NCI-H2029 treated with DMSO at 0.1 percent for 48 hours (cell line): ENCODE measurements around the gene RAB4A.
"Not testable (repeated sequence)": the region's sequence is repeated elsewhere in the genome, so short reads cannot be mapped to it uniquely, and the experiment has no call there.

ENCODE experiments used
- DNase-seq: peaks from one replicate; lab custom pipeline; 2025; lab: John Stamatoyannopoulos, UW

RAB4A gene

GRCh38 chr1:229298420-229298819 lies 27.5 kb downstream of the RAB4A start:
- no peak for DNase-seq

GRCh38 chr1:229298887-229299503 lies 28.1 kb downstream of the RAB4A start:
- no peak for DNase-seq

GRCh38 chr1:229300099-229300757 lies 29.3 kb downstream of the RAB4A start:
- no peak for DNase-seq

GRCh38 chr1:229302740-229303139 lies 31.8 kb downstream of the RAB4A start:
- DNase-seq, result no peak

GRCh38 chr1:229303855-229304254 lies 32.9 kb downstream of the RAB4A start:
- no peak for DNase-seq

- no peak for DNase-seq
Measured at GRCh38 chr1:229305392-229305791, 34.5 kb downstream of the RAB4A start.

GRCh38 chr1:229309074-229309473 lies 38.2 kb downstream of the RAB4A start:
- DNase-seq, result no peak

GRCh38 chr1:229309684-229310083 lies 38.8 kb downstream of the RAB4A start:
- DNase-seq, result no peak

GRCh38 chr1:229310833-229311232 lies 39.9 kb downstream of the RAB4A start:
- DNase-seq, result no peak

GRCh38 chr1:229316166-229316565 lies 45.3 kb downstream of the RAB4A start:
- DNase-seq, result no peak

- no peak for DNase-seq
Measured at GRCh38 chr1:229318056-229318455, 47.1 kb downstream of the RAB4A start.

GRCh38 chr1:229319487-229319886 lies 48.6 kb downstream of the RAB4A start:
- DNase-seq, result no peak

- no peak for DNase-seq
Measured at GRCh38 chr1:229323201-229323600, 52.3 kb downstream of the RAB4A start.

- no peak for DNase-seq
Measured at GRCh38 chr1:229323885-229324553, 53.1 kb downstream of the RAB4A start.

- DNase-seq, result no peak
Measured at GRCh38 chr1:229325401-229325800, 54.5 kb downstream of the RAB4A start.

- no peak for DNase-seq
Measured at GRCh38 chr1:229325853-229326487, 55.1 kb downstream of the RAB4A start.

- DNase-seq, result no peak
Measured at GRCh38 chr1:229326601-229327000, 55.7 kb downstream of the RAB4A start.

GRCh38 chr1:229327765-229328164 lies 56.9 kb downstream of the RAB4A start:
- DNase-seq, result not testable (repeated sequence)

GRCh38 chr1:229328598-229329362 lies 57.9 kb downstream of the RAB4A start:
- no peak for DNase-seq

GRCh38 chr1:229334269-229334668 lies 63.4 kb downstream of the RAB4A start:
- no peak for DNase-seq

- DNase-seq, result no peak
Measured at GRCh38 chr1:229334716-229335115, 63.8 kb downstream of the RAB4A start.

- no peak for DNase-seq
Measured at GRCh38 chr1:229336345-229336744, 65.4 kb downstream of the RAB4A start.
